ENCODE results near the gene PACS2.
"Not testable (repeated sequence)": the region's sequence is repeated elsewhere in the genome, so short reads cannot be mapped to it uniquely, and the experiment has no call there.

The PACS2 gene

DNA sequence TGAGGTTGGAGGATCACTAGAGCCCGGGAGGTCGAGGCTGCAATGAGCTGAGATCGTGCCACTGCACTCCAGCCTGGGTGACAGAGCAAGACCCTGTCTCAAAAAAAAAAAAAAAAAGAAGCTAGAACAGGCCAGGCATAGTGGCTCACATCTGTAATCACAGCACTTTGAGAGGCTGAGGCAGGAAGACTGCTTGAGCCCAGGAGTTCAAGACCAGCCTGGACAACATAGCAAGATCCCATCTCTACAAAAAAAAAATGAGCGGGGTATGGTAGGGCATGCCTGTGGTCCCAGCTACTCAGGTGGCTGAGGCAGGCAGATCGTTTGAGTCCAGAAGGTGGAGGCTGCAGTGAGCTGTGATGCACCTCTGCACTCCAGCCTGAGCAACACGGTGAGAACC lies 25.6 kb upstream of the PACS2 start:
- not testable (repeated sequence) for DNase-seq (ENCODE audit: low read depth in 2 of 2)

DNA sequence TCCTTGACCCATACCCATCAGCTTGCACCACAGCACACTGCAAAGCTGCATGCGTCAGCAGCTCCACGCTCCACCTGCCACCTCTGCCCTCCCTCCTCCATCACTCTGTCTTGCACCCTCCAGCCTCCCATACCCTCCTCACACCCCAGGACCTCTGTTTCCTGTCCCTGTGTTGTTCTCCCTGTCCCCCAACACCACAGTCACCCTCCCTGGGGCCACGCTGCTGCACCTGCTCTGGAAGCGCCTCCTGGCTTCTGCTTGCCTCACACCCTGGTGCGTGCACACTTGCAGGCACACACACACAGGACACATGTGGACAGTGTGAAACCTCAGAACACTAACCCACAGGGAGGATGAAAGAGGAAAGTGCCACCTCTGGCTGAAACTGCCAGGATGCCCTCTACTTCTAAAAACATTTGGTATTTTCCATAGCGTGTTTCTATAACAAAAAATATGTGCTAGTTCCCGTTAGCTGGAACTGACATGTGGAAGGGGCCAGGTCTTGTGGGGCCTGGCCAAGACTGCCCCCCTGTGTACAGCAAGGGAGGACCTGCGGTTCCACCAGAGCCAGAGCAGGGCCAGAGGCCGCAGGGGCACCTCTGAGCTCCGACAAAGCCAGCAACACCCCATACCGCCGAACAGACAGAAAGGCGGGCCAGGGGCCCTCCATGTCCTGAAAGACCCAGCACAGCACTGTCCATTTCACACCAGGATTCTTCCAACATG lies 23.8 kb upstream of the PACS2 start:
- no peak for DNase-seq (ENCODE audit: low read depth in 2 of 2)

DNA sequence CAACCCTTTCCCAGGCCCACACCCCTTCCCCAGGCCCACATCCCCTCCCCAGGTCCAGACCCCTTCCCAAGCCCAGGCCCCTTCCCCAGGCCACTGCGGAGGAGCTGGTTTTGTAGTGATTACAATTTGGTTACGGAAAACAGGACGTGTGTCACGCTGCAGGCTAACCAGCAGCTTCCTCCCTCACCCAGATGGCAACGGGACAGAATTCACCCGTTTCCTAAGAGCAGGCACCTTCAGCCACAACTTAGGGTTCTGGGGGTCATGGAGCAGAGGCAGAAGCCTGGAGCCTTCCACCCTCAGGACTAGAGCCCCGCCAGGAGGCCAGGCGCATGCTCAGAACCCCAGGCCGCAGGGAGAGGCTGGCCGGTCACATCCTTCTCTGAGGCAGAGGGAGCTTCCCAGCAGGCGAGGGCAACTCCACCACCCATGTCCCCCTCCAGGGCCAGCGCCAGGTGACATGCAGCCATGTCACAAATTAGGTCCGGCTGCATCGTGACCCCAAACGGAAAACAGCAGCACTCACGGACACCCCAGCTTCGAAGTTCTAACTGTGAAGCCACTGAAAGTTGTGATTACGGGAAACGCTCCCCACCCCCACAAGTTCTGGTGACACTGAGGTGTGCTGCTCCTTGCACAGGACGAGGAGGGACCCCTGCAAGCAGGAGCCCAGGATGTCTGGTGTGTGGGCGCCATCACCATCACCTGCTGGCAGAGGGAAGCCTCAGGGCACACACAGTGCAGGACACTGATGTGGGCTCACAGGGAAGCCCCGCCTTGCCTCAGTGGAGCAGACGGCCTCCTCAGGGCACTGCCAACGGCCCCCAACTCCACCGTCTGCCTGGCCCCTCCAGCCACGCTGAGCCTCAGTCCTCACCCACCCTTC lies 21.5 kb upstream of the PACS2 start:
- DNase-seq (ENCODE audit: low read depth in 2 of 2) = no peak

DNA sequence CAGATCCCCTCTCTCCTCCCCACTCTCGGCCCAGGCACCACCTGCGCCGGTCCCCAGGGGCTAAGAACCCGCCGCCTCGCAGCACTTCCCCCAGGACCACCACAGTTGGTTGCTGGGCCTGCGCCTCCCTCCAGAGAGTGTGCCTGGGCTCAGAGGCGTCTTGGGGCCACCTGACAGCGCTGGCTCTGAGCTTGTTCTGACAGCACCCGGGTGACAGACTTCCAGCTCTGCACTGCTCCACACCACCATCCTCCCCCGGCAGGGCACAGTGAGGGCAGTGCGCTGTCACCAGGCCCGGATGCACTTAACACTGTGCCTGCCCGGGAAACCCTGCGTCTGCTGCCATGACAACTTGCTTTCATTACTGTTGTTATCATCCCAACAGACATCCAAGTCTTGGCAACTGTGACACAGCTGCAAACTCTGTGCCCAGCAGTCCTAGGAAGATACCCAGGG lies 20.4 kb upstream of the PACS2 start:
- DNase-seq (ENCODE audit: low read depth in 2 of 2) = no peak

DNA sequence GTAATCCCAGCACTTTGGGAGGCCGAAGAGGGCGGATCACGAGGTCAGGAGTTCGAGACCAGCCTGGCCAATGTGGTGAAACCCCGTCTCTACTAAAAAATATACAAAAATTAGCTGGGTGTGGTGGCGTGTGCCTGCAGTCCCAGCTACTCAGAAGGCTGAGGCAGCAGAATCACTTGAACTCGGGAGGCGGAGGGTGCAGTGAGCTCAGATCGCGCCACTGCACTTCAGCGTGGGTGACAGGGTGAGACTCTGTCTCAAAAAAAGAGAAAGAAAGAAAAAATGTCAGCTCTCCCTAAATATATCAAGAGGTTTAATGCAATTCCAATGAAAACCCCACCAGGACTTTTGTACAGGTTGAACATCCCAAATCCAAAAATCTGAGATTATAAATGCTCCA lies 17.2 kb upstream of the PACS2 start:
- not testable (repeated sequence) for DNase-seq (ENCODE audit: low read depth in 2 of 2)

DNA sequence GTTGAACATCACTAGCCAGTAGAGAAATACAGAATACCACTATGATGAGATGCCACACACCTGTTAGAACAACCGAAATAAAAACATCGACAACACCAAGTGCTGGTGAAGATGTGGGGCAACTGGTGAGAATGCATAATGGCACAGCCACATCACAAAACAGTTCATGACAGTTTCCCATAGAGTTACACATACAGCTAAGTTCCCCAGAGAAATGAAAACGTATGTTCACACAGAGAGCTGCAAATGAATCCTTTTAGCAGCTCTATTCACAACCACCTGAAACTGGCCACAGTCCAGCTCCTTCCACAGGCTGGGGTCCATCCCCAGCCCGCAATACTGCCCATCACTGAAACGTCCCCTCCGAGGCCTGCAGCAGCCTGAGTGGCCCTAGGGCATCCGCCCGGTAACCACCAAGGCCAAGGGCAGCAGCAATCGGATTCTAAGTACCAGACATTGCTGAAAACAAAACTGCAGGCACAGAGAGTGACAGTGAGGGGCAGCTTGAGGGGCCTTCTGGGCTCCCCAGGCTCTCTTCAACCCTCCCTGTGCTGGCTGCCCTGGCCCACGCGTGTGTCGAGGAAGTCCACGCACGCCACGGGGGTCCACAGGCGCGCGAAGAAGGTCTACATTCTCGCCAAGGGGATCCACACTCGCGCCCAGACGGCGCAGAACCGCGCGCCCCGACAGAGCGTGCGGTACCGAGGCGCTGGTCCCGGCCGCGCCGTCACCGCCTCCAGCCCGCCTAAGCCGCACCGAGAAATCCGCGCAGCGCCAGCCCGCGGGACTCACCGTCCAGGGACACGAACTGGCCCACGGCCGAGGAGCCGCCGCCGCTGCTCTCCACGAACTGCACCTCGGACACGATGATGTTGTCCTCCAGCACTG lies 14.7 kb upstream of the PACS2 start:
- no peak for DNase-seq (ENCODE audit: low read depth in 2 of 2)

DNA sequence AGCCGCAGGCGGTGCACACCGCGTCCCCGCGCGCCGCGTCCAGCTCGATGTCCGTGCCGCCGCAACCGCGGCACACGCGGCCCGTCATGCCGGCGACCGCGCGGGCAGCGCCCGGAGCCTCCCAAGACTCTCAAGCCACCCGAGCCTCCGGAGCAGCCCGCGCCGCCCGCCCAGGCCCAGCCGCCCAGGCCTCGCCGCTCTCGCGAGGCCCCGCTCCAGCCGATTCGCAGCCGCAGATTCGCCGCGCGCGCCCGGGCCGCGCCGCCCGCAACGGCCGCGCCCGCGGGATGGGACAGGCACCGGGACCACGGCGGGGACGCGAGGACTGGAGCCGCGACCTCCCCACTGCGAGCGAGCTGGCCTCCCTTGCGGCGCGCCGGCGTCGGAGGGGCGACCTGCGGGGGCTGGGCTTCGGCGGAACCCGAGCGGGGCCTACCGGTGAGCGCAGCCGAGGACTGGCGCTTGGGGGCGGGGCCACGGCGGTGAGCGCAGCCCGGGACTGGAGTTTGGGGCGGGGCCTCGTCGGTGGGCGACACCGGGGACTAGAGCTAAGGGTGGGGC lies 13.9 kb upstream of the PACS2 start, which contains the start of gene BRF1:
BRF1 (minus strand) TSS at position 460 of the 561 bp plus-strand sequence; CDS start at position 88, 372 bp downstream.
- DNase-seq (ENCODE audit: low read depth in 2 of 2) = peak; percentile 93 to 97

DNA sequence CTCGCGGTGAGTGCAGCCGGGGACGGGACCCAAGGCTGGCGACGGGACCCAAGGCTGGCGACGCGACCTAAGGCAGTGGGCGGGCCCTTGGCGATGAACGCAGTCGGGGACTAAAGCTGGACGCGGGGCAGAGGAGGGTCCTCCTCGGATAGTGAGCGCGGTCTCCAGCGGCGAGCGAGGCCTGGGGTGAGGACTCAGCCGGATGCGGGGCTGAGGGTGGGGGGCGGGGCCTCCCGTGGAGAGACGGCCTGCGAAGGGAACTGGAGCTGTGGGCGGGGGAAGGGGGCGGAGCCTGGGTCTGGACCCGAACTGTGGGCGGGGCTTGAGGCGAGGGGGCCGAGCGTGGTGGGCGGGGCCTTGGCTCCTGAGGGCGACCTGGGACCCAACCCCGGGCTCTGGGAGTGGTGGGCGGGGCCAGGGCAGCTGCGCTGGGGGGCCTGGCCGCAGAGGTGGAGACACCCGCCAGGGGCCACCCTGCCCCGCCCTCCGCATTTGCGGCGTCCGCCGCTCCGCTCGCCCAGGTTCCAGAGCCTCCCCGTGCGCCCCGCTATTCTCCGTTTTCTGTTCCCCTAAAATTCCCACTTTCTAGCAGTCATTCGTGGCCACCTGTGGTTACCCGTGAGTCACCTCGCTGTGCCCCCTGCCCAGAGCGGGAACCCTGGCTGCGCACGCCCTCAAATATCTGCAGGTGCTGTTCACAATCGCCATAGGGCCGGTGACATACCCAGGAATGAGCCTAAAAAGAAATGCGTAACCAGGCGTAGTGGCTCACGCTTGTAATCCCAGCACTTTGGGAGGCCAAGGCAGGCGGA lies 13.2 kb upstream of the PACS2 start:
- peak; percentile 97 to 99 for DNase-seq (ENCODE audit: low read depth in 2 of 2)

DNA sequence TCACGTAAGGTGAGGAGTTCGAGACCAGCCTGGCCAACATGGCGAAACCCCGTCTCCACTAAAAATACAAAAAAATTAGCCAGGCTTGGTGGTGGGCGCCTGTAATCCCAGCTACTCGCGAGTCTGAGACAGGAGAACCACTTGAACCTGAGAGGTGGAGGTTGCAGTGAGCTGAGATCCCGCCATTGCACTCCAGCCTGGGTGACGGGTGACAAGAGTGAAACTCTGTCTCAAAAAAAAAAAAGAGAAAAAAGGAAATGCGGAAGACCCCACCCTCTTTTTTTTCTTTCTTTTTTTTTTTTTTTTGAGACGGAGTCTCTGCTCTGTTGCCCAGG lies 12.7 kb upstream of the PACS2 start:
- not testable (repeated sequence) for DNase-seq (ENCODE audit: low read depth in 2 of 2)

DNA sequence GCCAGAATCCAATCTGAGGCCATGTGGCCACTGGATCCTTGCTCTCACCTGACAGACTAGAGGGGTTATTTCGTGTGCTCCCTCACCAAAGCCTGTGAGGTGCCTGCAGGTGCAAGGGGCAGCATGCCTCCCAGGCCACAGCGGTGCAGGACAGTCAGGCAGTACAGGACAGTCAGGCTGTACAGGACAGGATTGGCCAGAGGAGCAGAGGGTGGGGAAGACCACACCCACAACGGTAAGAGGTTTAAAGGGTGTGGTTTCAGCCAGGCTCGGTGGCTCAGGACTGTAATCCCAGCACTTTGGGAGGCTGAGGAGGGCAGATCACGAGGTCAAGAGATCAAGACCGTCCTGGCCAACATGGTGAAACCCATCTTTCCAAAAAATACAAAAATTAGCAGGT lies 10.6 kb upstream of the PACS2 start:
- DNase-seq (ENCODE audit: low read depth in 2 of 2) = no peak

DNA sequence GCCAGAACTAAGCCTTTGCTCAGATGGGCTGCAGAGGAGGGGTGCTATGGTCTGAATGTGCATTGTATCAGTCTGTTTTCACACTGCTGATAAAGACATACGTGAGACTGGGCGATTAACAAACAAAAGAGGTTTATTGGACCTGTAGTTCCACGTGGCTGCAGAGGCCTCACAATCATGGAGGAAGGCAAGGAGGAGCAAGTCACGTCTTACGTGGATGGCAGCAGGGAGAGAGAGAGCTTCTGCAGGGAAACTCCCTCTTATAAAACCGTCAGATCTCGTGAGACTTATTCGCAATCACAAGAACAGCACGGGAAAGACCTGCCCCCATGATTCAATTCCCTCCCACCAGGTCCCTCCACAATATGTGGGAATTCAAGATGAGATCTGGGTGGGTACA lies 10.0 kb upstream of the PACS2 start:
- no peak for DNase-seq (ENCODE audit: low read depth in 2 of 2)

DNA sequence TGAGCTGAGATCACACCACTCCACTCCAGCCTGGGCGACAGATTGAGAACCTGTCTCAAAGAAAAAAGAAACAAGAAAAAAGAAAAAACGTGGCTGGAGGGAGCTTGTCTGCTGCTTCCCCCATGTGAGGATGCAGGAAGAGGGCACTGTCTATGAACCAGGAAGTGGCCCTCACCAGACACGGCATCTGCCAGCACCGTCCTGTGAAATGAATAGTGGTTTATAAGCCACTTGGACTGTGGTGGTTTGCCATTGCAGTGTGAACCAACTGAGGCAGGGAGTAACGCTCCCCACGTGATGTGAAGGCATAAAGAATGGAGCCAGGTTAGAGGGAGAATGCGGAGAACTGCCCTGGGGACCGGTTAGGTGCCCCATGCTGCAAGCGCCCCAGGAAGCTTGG lies 9.2 kb upstream of the PACS2 start:
- no peak for DNase-seq (ENCODE audit: low read depth in 2 of 2)

DNA sequence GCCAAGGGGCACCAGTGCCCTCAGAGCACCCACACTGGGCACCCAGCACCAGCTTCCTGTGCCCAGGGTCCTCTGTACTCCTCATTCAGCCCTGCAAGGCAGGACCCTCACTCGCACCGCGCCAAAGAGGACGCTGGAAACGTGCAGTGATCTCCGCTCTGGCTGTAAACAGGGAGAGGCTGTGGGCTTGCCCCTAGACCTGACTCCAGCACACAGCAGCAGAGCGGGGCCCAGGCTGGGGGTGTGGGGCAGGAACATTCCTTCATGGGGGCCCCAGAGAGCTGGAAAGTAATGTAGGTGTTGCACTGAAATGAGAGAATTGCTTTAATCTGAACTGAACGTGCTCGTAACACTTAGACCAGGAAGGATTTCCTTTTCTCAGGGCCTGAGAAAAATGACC lies 8.8 kb upstream of the PACS2 start:
- DNase-seq (ENCODE audit: low read depth in 2 of 2) = no peak

DNA sequence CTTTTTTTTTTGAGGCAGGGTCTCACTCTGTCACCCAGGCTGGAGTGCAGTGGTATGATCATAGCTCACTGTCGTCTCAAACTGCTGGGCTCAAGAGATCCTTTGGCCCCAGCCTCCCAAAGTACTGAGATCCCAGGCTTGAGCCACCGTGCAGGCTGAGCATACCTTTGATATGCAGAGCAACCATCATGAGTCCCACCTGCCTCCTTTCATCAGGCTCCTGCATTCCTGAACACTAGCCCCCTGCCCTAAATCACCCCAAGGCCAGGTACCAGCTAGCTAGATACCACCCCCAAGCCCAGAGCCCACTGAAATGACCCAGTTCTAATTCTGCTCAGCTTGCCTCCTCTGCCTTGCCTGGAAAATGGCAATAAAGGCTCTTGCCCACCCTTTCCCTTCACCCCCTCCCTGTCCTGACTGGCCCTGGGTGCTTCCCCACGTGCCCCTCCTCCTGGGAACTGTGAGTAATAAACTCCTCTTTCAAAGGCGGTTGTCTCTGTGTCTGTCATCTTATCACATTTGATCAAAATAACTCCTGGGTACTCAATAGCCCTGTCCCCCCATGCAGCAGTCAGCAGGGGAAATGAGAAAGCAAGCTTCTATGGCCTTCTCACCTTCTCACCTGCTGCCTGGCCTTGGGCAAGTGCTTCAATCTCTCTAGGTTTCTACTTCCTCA lies 7.4 kb upstream of the PACS2 start:
- no peak for DNase-seq (ENCODE audit: low read depth in 2 of 2)

DNA sequence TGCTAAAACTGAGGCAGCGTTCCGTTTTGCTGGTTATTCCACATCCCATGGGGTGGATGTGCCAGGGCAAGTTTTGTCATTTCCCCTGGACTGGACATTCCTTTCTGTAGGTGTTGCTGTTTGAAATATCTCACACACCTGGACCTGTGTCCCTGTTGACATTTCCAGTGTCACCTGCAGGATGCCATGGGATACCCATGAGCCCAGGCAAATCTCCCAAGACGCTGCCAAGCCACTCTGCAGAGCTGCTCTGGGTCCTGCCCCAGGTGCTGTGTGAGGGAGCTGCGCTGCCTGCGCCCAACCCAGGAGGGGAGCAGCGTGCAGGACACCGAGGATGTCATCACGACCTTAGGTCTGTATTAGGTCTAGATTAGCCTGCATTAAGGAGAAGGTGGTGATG lies 5.2 kb upstream of the PACS2 start:
- no peak for DNase-seq (ENCODE audit: low read depth in 2 of 2)

DNA sequence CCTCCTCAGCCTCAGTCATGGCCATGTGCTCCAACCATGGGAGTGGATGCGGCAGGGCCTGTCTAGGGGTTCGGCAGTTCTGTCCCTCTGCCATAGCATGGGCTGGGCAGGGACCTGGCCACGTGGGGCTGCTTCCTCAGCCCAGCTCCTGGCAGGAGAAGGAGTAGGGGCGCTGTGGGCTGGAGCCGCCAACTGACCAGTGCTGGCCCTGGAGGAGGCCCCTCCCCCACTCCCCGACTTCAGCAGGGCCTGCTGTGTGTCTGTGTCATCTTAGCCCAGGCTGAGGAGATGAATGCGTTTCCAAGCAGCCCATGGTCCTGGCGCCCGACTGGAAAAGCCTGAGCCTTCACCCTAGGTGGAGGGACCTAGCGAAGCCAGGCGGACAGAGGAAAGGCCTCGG lies 2.7 kb upstream of the PACS2 start:
- no peak for DNase-seq (ENCODE audit: low read depth in 2 of 2)

DNA sequence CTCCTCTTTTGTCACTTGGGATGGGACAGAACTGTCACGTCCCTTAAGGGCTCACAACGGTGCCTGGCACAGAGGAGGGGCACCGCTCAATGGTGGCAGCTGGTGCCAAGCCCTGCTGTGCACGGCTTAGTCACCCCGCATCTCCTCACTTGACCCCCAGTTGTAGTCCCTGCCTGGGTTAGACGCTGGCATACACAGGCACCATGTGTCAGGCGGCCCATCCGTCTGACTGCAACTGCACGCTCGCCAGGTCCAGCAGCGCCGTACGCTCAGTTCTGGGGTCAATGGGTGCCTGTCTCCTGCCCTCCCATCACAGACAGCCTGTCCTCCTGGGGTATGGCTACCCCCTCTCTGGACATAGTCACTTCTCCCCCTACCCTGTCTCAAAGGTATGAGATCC lies 1.6 kb upstream of the PACS2 start:
- DNase-seq (ENCODE audit: low read depth in 2 of 2) = no peak

DNA sequence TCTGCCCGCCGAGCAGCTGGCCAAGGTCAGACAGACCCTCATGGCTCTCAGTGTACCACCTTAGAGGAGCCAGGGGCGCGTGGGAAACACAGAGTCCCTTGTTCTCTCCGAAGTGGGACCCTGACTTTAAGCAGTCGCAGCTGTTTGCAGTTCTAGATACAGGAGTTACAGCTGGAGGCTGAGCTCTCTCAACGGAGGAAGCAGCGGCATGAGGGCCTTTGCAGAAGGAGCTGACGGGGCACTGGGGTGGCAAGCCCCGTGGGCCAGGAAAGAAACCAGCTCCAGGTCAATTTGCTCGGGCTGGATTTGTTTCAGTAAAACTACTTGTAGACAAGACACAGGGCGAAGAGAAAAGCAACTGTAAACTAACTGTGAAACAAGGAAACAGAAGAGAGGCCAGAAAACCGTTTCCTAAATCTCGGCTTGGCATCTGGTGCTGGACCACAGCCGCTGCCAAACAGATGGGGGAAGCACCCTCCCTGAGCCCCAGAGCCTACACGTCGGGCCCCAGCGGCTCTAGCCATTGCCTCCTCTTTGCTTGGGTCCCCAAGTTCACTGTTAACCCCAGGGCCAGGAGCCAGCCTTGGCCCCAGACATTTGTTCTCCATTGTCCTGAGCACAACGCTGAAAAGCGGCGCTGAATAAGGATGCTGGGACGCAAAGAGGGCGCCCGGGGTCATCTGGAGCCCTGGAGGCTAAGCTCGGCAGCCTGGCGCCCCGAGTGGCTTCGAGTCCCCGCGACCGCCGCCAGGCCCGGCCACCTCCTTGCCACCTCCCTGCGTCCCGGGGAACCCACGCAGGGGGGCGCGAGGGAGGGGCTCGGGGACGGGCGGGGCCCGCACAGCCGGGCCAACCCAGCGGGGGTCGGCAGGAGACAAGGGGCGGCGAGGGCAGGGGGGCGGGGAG lies 914 bp upstream of the PACS2 start:
- DNase-seq (ENCODE audit: low read depth in 2 of 2) = no peak

DNA sequence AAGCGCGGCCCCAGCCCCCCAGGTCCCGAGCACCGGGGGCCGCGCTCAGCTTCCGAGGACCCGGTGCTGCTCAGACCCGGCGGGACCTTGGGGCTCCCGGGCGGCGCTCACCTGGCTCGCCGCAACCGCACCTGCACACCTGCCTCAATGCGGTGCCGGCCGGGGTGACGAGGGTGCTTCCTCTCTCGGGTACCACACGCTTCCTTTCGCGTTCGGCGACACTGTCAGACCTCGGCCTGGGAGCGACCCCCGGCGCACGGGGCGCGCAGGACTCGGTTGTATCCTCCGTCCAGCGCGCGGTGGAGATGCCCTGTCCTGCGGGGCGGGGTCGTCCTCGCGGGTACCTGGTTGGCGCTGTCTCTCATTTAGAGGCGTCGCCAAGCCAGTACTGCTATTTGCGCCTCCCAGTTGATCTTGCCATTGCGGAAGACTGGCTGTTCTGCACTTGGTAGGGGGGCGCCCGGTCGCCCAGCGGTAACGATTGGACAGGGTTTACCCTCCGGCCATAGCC lies 718 bp downstream of the PACS2 start:
- DNase-seq (ENCODE audit: low read depth in 2 of 2) = no peak

All from stimulated activated CD4-positive, alpha-beta T cell treated with anti-CD3 and anti-CD28 coated beads, Interleukin-1b, Interleukin-23, amount 100 ng/mL, for 1 hour (primary cell).